HUDEP-2 (cell line): Measurements from ENCODE around the gene DMRT1.
A peak's percentile ranks its signal among the peaks of the same experiment; 100 is the strongest.
"Not testable (repeated sequence)": the region's sequence is repeated elsewhere in the genome, so short reads cannot be mapped to it uniquely, and the experiment has no call there.

Experiments
- DNase-seq, 76 experiments: peaks; one replicate each; lab custom pipeline; 2025; ENCODE audit not compliant: unreplicated experiment in 76 of 76; lab: John Stamatoyannopoulos, UW

DMRT1 gene

GRCh38 chr9:994005-994404 is 152.5 kb downstream of the DMRT1 start:
- no peak for DNase-seq

- DNase-seq, result no peak
These were observed 153.7 kb downstream of the DMRT1 start for GRCh38 chr9:995192-995591.

- DNase-seq, result no peak
These were observed 154.3 kb downstream of the DMRT1 start for GRCh38 chr9:995781-996180.

- not testable (repeated sequence) for DNase-seq
These were observed 157.0 kb downstream of the DMRT1 start for GRCh38 chr9:998299-999110.

GRCh38 chr9:1001838-1002237 is 160.3 kb downstream of the DMRT1 start:
- DNase-seq, result no peak

- no peak for DNase-seq
These were observed 161.2 kb downstream of the DMRT1 start for GRCh38 chr9:1002678-1003077.

GRCh38 chr9:1005043-1005667 is 163.7 kb downstream of the DMRT1 start:
- DNase-seq, result peak in 23 of 76 experiments; percentile 1 to 52 (median 13)

- no peak for DNase-seq
These were observed 165.8 kb downstream of the DMRT1 start for GRCh38 chr9:1007312-1007711.

GRCh38 chr9:1008216-1008615 is 166.7 kb downstream of the DMRT1 start:
- DNase-seq, result no peak

- peak in 65 of 76 experiments; percentile 4 to 86 (median 58) for DNase-seq
These were observed 167.7 kb downstream of the DMRT1 start for GRCh38 chr9:1009101-1009707.

GRCh38 chr9:1013021-1013420 is 171.5 kb downstream of the DMRT1 start:
- no peak for DNase-seq

- DNase-seq, result no peak
These were observed 172.7 kb downstream of the DMRT1 start for GRCh38 chr9:1014225-1014624.

- no peak for DNase-seq
These were observed 173.1 kb downstream of the DMRT1 start for GRCh38 chr9:1014640-1015039.

GRCh38 chr9:1018121-1018520 is 176.6 kb downstream of the DMRT1 start:
- peak in 10 of 76 experiments; percentile 1 to 42 (median 5) for DNase-seq
